IPS DF 6.9 (cell line): ENCODE data around the gene NDUFA11.

Experiments used
- DNase-seq: peaks from one replicate; pipeline ENCODE4 v3.0.0-alpha.2; 2013; ENCODE audit warnings: low read depth, low spot score
- H3K27ac ChIP-seq: one replicate; pipeline ENCODE4 v1.5.1; 2013; ENCODE audit warnings: low read length, control low read depth
- H3K27me3 ChIP-seq: 2 replicates; pipeline ENCODE4 v1.6.1; 2013; ENCODE audit warnings: mild to moderate bottlenecking, low read length; ENCODE audit not compliant: control insufficient read depth, insufficient read depth
- H3K36me3 ChIP-seq: 2 replicates; pipeline ENCODE4 v1.6.1; 2013; ENCODE audit warnings: low read length; ENCODE audit not compliant: control insufficient read depth, insufficient read depth
- H3K4me1 ChIP-seq: 2 replicates; pipeline ENCODE4 v1.6.1; 2013; ENCODE audit warnings: low read length; ENCODE audit not compliant: control insufficient read depth, insufficient read depth
- H3K4me3 ChIP-seq: 2 replicates; pipeline ENCODE4 v1.5.1; 2013; ENCODE audit warnings: mild to moderate bottlenecking, low read length
- H3K9me3 ChIP-seq: 2 replicates; pipeline ENCODE4 v1.6.1; 2013; ENCODE audit warnings: low read length, inconsistent platforms; ENCODE audit not compliant: control insufficient read depth, insufficient read depth
- WGBS: extraction: QIAGEN DNeasy Blood & Tissue Kit; methylation state at CpG from one replicate; pipeline ENCODE4 v1.1.7; 2013; ENCODE audit warnings: mixed read lengths, missing lambda C conversion rate; ENCODE audit not compliant: insufficient read length, insufficient coverage; 5-methylcytosine and 5-hydroxymethylcytosine counted together

Gene NDUFA11

GRCh38 chr19:5932609-5933262 is 29.1 kb upstream of the NDUFA11 start:
- Histone ChIP-seq H3K4me1 (no peaks in the 10 kb centered on the region), H3K27me3 (no peaks in the 10 kb centered on the region), H3K9me3 (no peaks in the 10 kb centered on the region), H3K4me3 (no peak overlapping the region), H3K36me3 (peaks cover 16% of the 10 kb centered on the region), H3K27ac (no peak overlapping the region)
- WGBS, result no CpG with 5 or more reads among the region's 21 CpGs
- no peak for DNase-seq

DNA sequence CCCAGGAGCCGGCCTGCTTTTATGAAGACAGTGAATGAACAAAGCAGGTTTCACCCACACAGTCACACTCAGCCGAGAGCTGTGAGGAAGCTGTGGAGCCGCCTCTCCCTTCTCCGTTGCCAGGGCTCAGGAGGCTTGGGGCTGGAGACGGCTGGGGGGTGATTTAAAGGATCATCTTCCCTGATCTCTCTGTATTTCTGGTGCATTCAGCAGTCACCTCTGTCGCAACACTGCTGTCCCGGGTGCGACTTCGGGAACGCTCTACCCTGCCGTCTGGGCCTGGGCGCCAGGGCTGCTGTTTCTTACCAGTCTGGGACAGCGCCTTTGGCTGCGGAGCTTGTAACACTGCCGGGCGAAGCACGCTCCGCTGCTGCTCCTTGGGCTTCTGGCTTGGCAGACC is 28.6 kb upstream of the NDUFA11 start:
- H3K4me3 ChIP-seq, result no peak overlapping the region
- no peaks in the 10 kb centered on the region for H3K4me1 ChIP-seq
- DNase-seq, result no peak
- peaks cover 21% of the 10 kb centered on the region for H3K36me3 ChIP-seq
- H3K27me3 ChIP-seq, result no peaks in the 10 kb centered on the region
- H3K27ac ChIP-seq, result no peak overlapping the region
- whole genome bisulfite sequencing, result no CpG with 5 or more reads among the region's 18 CpGs
- no peaks in the 10 kb centered on the region for H3K9me3 ChIP-seq

DNA sequence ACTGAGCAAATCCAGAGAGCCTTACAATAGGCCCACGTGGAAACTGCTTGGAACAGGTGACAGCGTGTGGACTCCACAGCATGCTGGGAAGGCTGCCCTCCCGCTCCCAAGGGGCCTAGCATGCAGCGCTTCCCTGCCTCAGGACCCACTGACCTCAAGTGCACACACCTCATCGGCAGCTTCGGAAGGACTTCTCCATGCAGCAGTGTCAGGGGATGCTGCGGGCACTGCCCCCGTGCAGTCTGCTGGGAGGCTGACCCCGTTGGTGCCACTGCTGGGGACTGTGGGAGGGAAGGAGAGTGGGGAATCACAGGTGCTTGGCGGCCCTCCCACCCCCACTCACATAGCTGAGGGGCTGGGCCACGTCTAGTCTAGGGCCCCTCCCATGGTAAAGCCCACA is 27.7 kb upstream of the NDUFA11 start:
- peaks cover 25% of the 10 kb centered on the region for H3K36me3 ChIP-seq
- WGBS, result no CpG with 5 or more reads among the region's 11 CpGs

GRCh38 chr19:5929625-5930024 is 26.0 kb upstream of the NDUFA11 start:
- peaks cover 35% of the 10 kb centered on the region for H3K36me3 ChIP-seq
- no peaks in the 10 kb centered on the region for H3K27me3 ChIP-seq
- no peaks in the 10 kb centered on the region for H3K4me1 ChIP-seq
- H3K27ac ChIP-seq, result no peak overlapping the region
- H3K4me3 ChIP-seq, result no peak overlapping the region
- H3K9me3 ChIP-seq, result no peaks in the 10 kb centered on the region
- no CpG with 5 or more reads among the region's 14 CpGs for WGBS
- no peak for DNase-seq

More for the DNA sequence above, 27.7 kb upstream of the NDUFA11 start:
- no peak for DNase-seq
- Histone ChIP-seq H3K9me3 (no peaks in the 10 kb centered on the region), H3K27ac (no peak overlapping the region), H3K27me3 (no peaks in the 10 kb centered on the region), H3K4me3 (no peak overlapping the region), H3K4me1 (no peaks in the 10 kb centered on the region)

DNA sequence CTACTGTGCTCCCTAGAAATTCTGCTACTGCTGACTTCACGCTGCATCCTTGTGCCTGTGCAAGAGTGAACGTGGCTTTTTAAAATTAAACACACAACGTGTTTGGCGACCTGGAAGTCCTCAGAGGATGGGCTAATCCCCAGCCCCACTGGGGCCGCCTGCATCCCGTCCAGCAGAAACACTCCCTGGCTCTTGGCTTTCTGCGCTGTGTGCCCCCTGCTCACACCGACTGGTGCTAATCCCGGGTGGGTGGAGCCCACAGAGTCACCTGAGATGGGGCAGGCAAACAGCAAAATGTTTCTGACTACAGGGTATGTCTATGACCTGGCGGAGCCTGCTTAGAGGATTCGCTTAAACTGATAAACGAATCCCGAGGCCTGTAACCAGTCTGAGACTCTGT is 25.6 kb upstream of the NDUFA11 start:
- H3K27me3 ChIP-seq, result no peaks in the 10 kb centered on the region
- WGBS, result no CpG with 5 or more reads among the region's 13 CpGs
- DNase-seq, result no peak
- no peak overlapping the region for H3K27ac ChIP-seq
- no peaks in the 10 kb centered on the region for H3K9me3 ChIP-seq
- H3K4me1 ChIP-seq, result no peaks in the 10 kb centered on the region
- H3K4me3 ChIP-seq, result no peak overlapping the region
- peaks cover 40% of the 10 kb centered on the region for H3K36me3 ChIP-seq

DNA sequence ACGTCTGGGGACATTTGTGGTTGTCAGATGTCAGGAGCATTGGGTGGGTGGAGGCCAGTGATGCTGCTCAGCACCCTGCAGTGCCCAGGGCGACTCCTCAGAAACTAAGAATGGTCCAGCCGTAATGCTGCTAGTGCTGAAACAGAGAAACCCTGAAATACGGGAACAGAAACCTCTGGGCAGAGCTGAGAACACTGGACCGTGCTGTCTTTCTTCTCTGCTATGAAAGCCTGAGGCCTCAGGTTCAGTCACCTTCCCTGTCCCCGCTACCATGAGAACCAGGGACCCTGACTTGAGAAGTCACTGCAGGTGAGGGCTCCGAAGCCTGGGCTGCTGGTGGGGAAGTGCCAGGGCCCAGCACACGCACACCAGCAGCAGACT is 23.8 kb upstream of the NDUFA11 start:
- WGBS, result no CpG with 5 or more reads among the region's 8 CpGs
- peaks cover 53% of the 10 kb centered on the region for H3K36me3 ChIP-seq
- no peaks in the 10 kb centered on the region for H3K4me1 ChIP-seq
- no peak for DNase-seq
- H3K4me3 ChIP-seq, result no peak overlapping the region
- H3K27me3 ChIP-seq, result no peaks in the 10 kb centered on the region
- H3K9me3 ChIP-seq, result no peaks in the 10 kb centered on the region
- H3K27ac ChIP-seq, result no peak overlapping the region

DNA sequence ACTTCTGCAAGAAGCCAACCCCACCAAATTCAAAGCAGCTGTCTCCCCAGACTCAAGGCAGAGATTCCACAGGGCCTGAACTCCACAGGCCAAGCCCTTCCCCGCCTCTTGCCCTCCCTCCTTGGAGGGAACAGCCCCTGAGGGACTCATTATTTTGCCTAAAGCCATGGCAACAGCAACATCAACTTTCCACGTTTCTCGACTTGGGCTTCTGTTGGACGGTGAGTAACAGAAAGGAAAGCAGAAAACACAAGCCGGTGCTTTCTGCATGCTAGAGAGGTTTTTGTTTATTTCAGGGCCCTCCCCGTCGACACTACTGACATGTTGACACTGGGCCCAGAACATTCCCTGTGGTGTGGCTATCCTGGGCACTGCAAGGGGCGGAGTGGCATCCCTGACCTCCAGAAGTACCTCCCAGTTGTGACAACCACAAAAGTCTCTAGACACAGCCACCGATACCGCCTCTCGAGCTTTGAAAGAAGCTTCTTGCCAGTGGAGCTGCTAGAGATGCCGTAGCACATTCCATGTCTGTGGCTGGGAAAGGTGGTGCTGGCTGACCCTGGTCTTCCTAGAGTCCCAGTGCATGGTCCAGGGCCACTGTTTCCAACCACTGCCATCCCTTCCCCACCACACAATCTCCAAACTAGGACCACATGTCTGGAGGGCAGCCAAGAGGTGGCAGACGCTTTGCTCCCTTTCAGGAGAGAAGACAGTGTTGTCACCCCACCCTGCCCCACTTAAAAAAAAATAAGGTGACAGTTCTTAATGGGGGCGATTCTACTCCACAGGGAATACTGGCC is 23.3 kb upstream of the NDUFA11 start:
- H3K4me3 ChIP-seq, result no peak overlapping the region
- no peaks in the 10 kb centered on the region for H3K4me1 ChIP-seq
- H3K36me3 ChIP-seq, result peaks cover 51% of the 10 kb centered on the region
- H3K27ac ChIP-seq, result no peak overlapping the region
- no peaks in the 10 kb centered on the region for H3K27me3 ChIP-seq
- WGBS, result no CpG with 5 or more reads among the region's 14 CpGs
- no peaks in the 10 kb centered on the region for H3K9me3 ChIP-seq
- DNase-seq, result no peak

DNA sequence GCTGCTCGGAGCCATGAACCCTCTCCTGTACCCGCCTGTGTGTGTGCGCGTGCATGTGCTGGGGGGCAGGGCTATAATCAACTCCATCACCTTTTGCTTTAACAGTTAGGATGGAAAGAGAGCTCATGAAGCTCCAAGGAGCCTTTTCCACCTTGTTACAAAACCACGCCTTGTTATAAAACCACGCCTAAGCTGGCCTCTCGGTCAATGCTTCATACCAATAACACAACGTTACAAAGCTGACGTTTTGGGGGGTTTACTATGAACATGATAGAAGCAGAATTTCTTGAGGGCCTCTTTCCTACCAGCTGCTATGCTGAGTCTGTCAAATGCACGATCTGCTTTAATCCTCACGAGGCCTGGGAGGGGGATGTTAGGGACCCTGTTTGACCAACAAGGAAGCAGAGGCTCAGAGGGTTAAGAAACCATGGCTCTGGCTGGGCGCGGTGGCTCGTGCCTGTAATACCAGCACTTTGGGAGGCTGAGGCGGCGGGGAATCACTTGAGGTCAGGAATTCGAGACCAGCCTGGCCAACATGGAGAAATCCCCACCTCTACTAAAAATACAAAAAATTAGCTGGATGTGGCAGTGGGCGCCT is 22.3 kb upstream of the NDUFA11 start:
- DNase-seq, result no peak
- Histone ChIP-seq H3K4me1 (no peaks in the 10 kb centered on the region), H3K9me3 (no peaks in the 10 kb centered on the region), H3K27ac (no peak overlapping the region), H3K4me3 (no peak overlapping the region), H3K27me3 (no peaks in the 10 kb centered on the region), H3K36me3 (peaks cover 57% of the 10 kb centered on the region)
- WGBS, result no CpG with 5 or more reads among the region's 18 CpGs

DNA sequence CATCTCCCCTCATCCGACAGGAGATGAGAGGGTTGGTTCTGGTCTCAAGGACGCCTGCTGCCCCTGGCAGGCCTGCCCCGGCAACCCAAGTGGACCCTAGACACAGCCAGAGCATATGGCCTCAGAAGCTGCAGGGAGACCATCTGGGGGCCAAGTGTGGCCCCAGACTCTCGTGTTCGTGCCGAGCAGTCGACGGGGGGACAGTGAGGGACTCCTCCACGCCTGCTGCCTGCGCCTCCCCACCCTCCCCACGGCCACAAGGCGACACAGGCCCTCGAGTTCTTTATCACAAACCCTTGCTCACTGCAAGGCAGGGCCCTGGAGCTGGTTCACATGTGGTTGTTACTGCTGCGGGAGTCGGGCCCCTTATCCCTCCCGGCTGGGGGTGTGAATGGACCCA is 19.8 kb upstream of the NDUFA11 start:
- no peaks in the 10 kb centered on the region for H3K4me1 ChIP-seq
- peaks cover 58% of the 10 kb centered on the region for H3K36me3 ChIP-seq
- no peaks in the 10 kb centered on the region for H3K27me3 ChIP-seq
- no peak overlapping the region for H3K4me3 ChIP-seq
- no CpG with 5 or more reads among the region's 16 CpGs for WGBS
- no peak for DNase-seq
- H3K9me3 ChIP-seq, result no peaks in the 10 kb centered on the region
- no peak overlapping the region for H3K27ac ChIP-seq

DNA sequence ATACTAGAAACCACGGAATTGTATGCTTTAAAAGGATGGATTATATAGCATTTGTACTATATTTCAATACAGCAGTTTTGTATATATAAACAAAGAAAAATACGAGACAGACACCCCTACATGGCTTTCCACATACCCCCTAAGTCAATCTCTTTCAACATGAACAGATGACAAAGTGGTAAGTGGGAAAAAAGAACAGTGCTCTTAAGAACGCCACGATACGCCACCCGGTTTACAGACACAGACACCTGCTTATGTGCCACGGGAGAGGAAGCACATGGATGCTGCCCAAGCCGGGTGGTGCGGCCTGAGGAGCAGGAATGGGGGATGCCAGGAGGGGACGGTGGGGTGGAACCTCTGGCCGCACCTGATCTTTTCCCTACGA is 18.6 kb upstream of the NDUFA11 start:
- no CpG with 5 or more reads among the region's 12 CpGs for WGBS
- Histone ChIP-seq H3K36me3 (peaks cover 62% of the 10 kb centered on the region), H3K27me3 (no peaks in the 10 kb centered on the region), H3K9me3 (no peaks in the 10 kb centered on the region), H3K27ac (no peak overlapping the region), H3K4me3 (no peak overlapping the region), H3K4me1 (no peaks in the 10 kb centered on the region)
- DNase-seq, result no peak
